ENCODE measurements around the gene VSTM2L. TPM values are rescaled to one million over a fixed set of nuclear protein-coding genes. Genes with fewer than 3 reads are reported as not detected.

Gene VSTM2L
- total RNA-seq, 1 donor from 2014 or later = not detected

DNA sequence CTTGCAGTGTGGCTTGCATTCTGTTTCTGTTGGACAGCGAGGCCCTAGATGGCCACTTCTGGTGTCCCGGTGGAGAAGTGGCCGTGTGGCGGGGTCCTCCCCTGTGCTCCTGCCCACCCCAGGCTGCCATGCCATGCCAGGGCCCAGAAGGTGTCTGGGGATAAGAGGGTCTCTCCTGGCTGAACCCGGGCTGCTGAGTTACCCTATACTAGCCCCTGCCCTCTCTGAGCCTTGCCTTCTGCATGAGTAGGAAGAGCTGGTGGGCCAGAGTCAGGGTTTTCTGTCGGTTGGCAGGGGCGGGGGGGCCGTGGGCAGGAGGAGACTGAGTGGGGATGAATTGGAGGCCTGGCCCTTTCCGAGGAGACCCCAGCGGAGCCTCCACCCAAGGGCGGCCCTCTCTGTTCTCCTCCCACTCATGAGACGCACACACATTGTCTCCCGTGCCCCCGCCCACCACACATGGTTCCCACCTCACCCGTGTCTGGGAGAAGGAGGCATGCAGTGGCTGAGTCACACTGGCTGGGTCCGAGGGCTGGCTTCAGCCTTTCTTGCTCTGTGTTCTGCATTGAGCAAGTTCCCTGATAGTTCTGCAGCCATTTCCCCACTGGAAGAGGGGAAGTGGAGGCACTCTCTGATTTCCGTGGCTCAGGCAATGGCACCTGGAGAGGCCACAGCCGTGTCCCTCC, 24.6 kb downstream of the VSTM2L start:
- Mint-ChIP-seq H3K27ac (no peak overlapping the region), H3K27me3 (peaks cover 14% of the 10 kb centered on the region), H3K4me3 (no peak overlapping the region), H3K9me3 (no peaks in the 10 kb centered on the region), H3K4me1 (no peaks in the 10 kb centered on the region), H3K36me3 (ENCODE audit: low read depth) (no peaks in the 10 kb centered on the region)
- POLR2A ChIA-PET = no interaction called here
- ATAC-seq (ENCODE audit: low read depth) (no peak), DNase-seq (no peak)
- CTCF ChIA-PET = no interaction called here
- TF ChIP-seq, protein P1, sequence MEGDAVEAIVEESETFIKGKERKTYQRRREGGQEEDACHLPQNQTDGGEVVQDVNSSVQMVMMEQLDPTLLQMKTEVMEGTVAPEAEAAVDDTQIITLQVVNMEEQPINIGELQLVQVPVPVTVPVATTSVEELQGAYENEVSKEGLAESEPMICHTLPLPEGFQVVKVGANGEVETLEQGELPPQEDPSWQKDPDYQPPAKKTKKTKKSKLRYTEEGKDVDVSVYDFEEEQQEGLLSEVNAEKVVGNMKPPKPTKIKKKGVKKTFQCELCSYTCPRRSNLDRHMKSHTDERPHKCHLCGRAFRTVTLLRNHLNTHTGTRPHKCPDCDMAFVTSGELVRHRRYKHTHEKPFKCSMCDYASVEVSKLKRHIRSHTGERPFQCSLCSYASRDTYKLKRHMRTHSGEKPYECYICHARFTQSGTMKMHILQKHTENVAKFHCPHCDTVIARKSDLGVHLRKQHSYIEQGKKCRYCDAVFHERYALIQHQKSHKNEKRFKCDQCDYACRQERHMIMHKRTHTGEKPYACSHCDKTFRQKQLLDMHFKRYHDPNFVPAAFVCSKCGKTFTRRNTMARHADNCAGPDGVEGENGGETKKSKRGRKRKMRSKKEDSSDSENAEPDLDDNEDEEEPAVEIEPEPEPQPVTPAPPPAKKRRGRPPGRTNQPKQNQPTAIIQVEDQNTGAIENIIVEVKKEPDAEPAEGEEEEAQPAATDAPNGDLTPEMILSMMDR (IDR thresholded peaks at IDR 0.05) = no peak
- intact Hi-C loops (cut with micrococcal nuclease) = no loop called here

DNA sequence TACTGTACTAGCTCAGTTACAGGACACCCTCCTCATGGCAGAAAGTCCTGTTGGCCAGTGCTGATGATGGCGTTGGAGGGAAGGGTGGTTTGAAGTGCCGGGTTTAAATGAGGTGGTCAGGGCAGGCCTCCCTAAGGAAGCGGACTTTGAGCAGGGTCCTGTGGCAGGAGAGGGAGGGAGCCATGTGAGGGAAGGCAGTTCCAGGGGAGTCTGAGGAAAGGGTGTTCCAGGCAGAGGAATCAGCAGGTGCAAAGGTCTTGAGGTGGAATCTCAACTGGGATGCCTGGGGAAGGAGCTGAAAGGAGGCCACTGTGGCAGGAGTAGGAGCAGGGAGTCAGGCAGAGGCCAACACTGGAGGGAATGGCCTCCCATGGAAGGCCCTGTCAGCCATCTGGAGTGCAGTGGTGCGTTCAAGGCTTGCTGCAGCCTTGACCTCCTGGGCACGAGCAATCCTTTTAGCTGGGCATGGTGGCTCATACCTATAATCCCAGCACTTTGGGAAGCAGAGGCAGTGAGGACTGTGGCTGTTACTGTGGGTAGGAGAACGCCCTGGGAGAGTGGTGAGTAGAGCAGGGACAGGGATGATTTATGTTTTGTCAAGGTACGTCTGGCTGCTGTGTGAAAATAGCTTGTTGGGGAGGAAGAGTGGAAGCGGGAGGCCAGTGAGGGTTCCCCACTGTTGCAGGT, 26.2 kb downstream of the VSTM2L start:
- no peaks in the 10 kb centered on the region for H3K9me3 Mint-ChIP-seq
- ATAC-seq (ENCODE audit: low read depth) (no peak), DNase-seq (no peak)
- H3K27me3 Mint-ChIP-seq = peaks cover 19% of the 10 kb centered on the region
- ChIA-PET CTCF (no interaction called here), POLR2A (no interaction called here)
- no peak overlapping the region for H3K27ac Mint-ChIP-seq
- intact Hi-C loops (cut with micrococcal nuclease) = no loop called here
- TF ChIP-seq, protein P1 (IDR thresholded peaks at IDR 0.05) = no peak
- no peaks in the 10 kb centered on the region for H3K4me1 Mint-ChIP-seq
- no peak overlapping the region for H3K4me3 Mint-ChIP-seq
- no peaks in the 10 kb centered on the region for H3K36me3 Mint-ChIP-seq (ENCODE audit: low read depth)

DNA sequence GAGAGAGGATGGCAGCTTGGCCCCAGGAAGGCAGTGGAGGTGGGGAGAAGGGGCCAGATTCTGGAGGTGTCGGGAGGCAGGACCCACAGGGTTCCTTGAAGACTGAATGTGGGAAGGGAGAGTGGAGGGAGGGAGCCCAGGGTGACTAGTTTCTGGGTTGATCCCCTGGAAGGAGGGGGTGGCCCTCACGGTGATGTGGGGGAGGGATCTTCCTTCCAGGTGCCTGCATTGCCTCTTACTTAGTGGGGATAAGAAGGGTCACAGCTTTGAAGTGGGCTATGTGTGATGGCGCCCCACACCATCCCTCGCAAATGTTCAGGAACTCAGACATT, 26.7 kb downstream of the VSTM2L start:
- Mint-ChIP-seq H3K27ac (no peak overlapping the region), H3K36me3 (ENCODE audit: low read depth) (no peaks in the 10 kb centered on the region), H3K9me3 (no peaks in the 10 kb centered on the region), H3K4me1 (no peaks in the 10 kb centered on the region), H3K4me3 (no peak overlapping the region), H3K27me3 (peaks cover 19% of the 10 kb centered on the region)
- POLR2A ChIA-PET = no interaction called here
- intact Hi-C loops (cut with micrococcal nuclease) = no loop called here
- ATAC-seq (ENCODE audit: low read depth) (no peak), DNase-seq (no peak)
- TF ChIP-seq, protein P1 (IDR thresholded peaks at IDR 0.05) = no peak
- CTCF ChIA-PET = no interaction called here

DNA sequence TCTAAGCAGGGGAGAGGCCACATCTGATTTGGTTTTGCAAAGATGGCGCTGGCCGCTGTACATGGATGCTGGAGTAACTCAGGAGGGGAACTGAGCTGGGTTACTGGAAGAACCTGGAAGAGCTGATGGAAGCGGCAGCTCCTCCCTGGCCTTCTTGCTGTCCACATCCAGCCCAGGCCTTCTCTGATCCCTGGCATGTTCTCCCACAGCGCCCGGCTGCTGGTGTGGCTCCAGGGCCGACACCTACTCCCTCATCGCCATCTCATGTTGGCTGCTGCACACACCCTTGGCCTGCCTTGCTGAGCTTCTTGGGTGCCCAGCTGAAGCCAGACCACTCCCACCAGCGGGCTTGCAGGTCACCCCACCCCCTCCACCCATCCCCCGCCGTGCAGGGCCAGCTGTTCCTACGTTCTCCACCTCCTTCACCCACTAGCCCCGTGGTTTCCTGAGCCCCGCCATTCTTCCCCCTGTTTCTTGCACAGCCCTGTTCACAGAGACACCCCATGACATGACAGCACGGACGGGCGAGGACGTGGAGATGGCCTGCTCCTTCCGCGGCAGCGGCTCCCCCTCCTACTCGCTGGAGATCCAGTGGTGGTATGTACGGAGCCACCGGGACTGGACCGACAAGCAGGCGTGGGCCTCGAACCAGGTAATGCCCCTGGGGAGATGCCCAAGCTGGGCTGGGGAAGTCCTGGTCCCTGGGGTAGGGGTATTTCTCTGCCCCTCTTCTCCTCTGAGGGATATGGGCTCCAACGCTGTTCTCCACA, 28.4 kb downstream of the VSTM2L start:
- Mint-ChIP-seq H3K36me3 (ENCODE audit: low read depth) (no peaks in the 10 kb centered on the region), H3K27me3 (peaks cover 19% of the 10 kb centered on the region), H3K9me3 (no peaks in the 10 kb centered on the region), H3K4me3 (no peak overlapping the region), H3K4me1 (no peaks in the 10 kb centered on the region), H3K27ac (no peak overlapping the region)
- POLR2A ChIA-PET = no interaction called here
- CTCF ChIA-PET = no interaction called here
- ATAC-seq (ENCODE audit: low read depth) = no peak
- intact Hi-C loops (cut with micrococcal nuclease) = no loop called here
- TF ChIP-seq, protein P1 (IDR thresholded peaks at IDR 0.05) = no peak
- DNase-seq = no peak

DNA sequence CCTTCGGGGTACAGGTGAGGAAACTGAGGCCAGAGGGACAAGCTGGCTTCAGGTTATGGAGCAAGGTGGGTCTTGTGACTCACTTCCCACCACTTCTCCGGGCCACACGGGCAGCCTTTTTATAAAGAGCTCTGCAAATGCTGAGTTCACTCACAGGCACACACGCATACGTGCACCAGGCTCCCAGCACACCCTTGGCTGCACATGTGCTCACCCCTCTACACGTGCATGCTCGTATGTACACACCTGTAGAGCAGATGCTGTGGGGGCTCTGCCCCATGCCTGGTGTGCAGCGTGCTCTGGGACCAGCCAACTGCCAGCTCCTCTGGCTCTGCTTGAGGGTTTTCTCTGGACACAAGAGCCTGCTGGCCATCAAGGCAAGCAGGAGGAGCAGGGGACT, 29.1 kb downstream of the VSTM2L start:
- H3K36me3 Mint-ChIP-seq (ENCODE audit: low read depth) = no peaks in the 10 kb centered on the region
- TF ChIP-seq, protein P1 (IDR thresholded peaks at IDR 0.05) = no peak
- no peaks in the 10 kb centered on the region for H3K9me3 Mint-ChIP-seq
- ATAC-seq (ENCODE audit: low read depth) (no peak), DNase-seq (no peak)
- H3K4me3 Mint-ChIP-seq = no peak overlapping the region
- intact Hi-C loops (cut with micrococcal nuclease) = no loop called here
- no peaks in the 10 kb centered on the region for H3K4me1 Mint-ChIP-seq
- peaks cover 19% of the 10 kb centered on the region for H3K27me3 Mint-ChIP-seq
- no peak overlapping the region for H3K27ac Mint-ChIP-seq
- ChIA-PET CTCF (no interaction called here), POLR2A (no interaction called here)

Measured in activated B cell treated with CpG ODN at 0.5 μM for 24 hours (primary cell).